Type B pancreatic cell (in vitro differentiated cells): ENCODE data around the gene GABRD. TPM values are rescaled to one million over a fixed set of nuclear protein-coding genes. Genes with fewer than 3 reads are reported as not detected.

Experiments used
- DNase-seq: peaks from one replicate; pipeline ENCODE4 v3.0.0; 2021; ENCODE audit warnings: mixed read lengths; ENCODE audit not compliant: unreplicated experiment; ENCODE audit errors: extremely low spot score
- H3K27ac Mint-ChIP-seq: 2 replicates; pipeline ENCODE4 v1.8.0; 2021; ENCODE audit warnings: mild to moderate bottlenecking, mixed read lengths
- H3K27me3 Mint-ChIP-seq: 2 replicates; pipeline ENCODE4 v1.8.0; 2021; ENCODE audit warnings: mixed read lengths
- H3K36me3 Mint-ChIP-seq: 2 replicates; pipeline ENCODE4 v1.8.0; 2021; ENCODE audit warnings: mixed read lengths
- H3K4me1 Mint-ChIP-seq: one replicate; pipeline ENCODE4 v1.8.0; 2021; ENCODE audit warnings: mixed read lengths; ENCODE audit not compliant: unreplicated experiment
- H3K4me3 Mint-ChIP-seq: 2 replicates; pipeline ENCODE4 v1.8.0; 2021; ENCODE audit warnings: mild to moderate bottlenecking, mixed read lengths
- H3K9me3 Mint-ChIP-seq: 2 replicates; pipeline ENCODE4 v1.8.0; 2021; ENCODE audit warnings: mixed read lengths
- CTCF ChIP-seq: fragments of 200-600 bp; sonication (generic); conservative IDR thresholded peaks from 2 replicates; pipeline ENCODE4 v1.5.0; 2021; ENCODE audit warnings: antibody characterized with exemption, mild to moderate bottlenecking
- total RNA-seq: library from RNA; stranded (reverse); gene quantifications from 2 replicates; pipeline ENCODE4 v1.2.1, GENCODE V29; 2021; ENCODE audit warnings: low replicate concordance

Gene GABRD
- total RNA-seq, 1 donor from 2014 or later: 0.43 TPM

GRCh38 chr1:2032737-2033136 is 13.6 kb downstream of the GABRD start:
- Mint-ChIP-seq H3K4me3 (no peak overlapping the region), H3K9me3 (no peaks in the 10 kb centered on the region), H3K36me3 (no peaks in the 10 kb centered on the region), H3K27ac (no peak overlapping the region), H3K4me1 (no peaks in the 10 kb centered on the region), H3K27me3 (peaks cover 5% of the 10 kb centered on the region)
- no peak for DNase-seq
- TF ChIP-seq CTCF: no peak

GRCh38 chr1:2033165-2033564 is 14.0 kb downstream of the GABRD start:
- Mint-ChIP-seq H3K27me3 (peaks cover 6% of the 10 kb centered on the region), H3K9me3 (no peaks in the 10 kb centered on the region), H3K36me3 (no peaks in the 10 kb centered on the region), H3K27ac (no peak overlapping the region), H3K4me3 (no peak overlapping the region), H3K4me1 (no peaks in the 10 kb centered on the region)
- no peak for DNase-seq
- no peak for TF ChIP-seq CTCF

- DNase-seq: no peak
- H3K27me3 Mint-ChIP-seq: peaks cover 13% of the 10 kb centered on the region
- no peaks in the 10 kb centered on the region for H3K4me1 Mint-ChIP-seq
- H3K9me3 Mint-ChIP-seq: no peaks in the 10 kb centered on the region
- no peak overlapping the region for H3K4me3 Mint-ChIP-seq
- H3K36me3 Mint-ChIP-seq: no peaks in the 10 kb centered on the region
- no peak for TF ChIP-seq CTCF
- no peak overlapping the region for H3K27ac Mint-ChIP-seq
These were observed 17.1 kb downstream of the GABRD start for GRCh38 chr1:2036287-2036686.

- no peak for DNase-seq
- Mint-ChIP-seq H3K36me3 (no peaks in the 10 kb centered on the region), H3K4me1 (no peaks in the 10 kb centered on the region), H3K9me3 (no peaks in the 10 kb centered on the region), H3K27ac (no peak overlapping the region), H3K4me3 (no peak overlapping the region), H3K27me3 (peaks cover 13% of the 10 kb centered on the region)
- TF ChIP-seq CTCF: no peak
These were observed 18.3 kb downstream of the GABRD start for GRCh38 chr1:2037314-2037979.

- no peaks in the 10 kb centered on the region for H3K36me3 Mint-ChIP-seq
- H3K27ac Mint-ChIP-seq: no peak overlapping the region
These were observed 19.1 kb downstream of the GABRD start for GRCh38 chr1:2038229-2038628.

More at GRCh38 chr1:2038229-2038628, 19.1 kb downstream of the GABRD start:
- H3K4me1 Mint-ChIP-seq: no peaks in the 10 kb centered on the region
- peaks cover 13% of the 10 kb centered on the region for H3K27me3 Mint-ChIP-seq
- no peak for TF ChIP-seq CTCF
- no peak overlapping the region for H3K4me3 Mint-ChIP-seq
- no peak for DNase-seq
- H3K9me3 Mint-ChIP-seq: no peaks in the 10 kb centered on the region
